ENCODE results near the gene UCKL1. TPM values are rescaled to one million over a fixed set of nuclear protein-coding genes. Genes with fewer than 3 reads are reported as not detected.

Gene UCKL1
- total RNA-seq, 1 donor, result 21.0 TPM

DNA sequence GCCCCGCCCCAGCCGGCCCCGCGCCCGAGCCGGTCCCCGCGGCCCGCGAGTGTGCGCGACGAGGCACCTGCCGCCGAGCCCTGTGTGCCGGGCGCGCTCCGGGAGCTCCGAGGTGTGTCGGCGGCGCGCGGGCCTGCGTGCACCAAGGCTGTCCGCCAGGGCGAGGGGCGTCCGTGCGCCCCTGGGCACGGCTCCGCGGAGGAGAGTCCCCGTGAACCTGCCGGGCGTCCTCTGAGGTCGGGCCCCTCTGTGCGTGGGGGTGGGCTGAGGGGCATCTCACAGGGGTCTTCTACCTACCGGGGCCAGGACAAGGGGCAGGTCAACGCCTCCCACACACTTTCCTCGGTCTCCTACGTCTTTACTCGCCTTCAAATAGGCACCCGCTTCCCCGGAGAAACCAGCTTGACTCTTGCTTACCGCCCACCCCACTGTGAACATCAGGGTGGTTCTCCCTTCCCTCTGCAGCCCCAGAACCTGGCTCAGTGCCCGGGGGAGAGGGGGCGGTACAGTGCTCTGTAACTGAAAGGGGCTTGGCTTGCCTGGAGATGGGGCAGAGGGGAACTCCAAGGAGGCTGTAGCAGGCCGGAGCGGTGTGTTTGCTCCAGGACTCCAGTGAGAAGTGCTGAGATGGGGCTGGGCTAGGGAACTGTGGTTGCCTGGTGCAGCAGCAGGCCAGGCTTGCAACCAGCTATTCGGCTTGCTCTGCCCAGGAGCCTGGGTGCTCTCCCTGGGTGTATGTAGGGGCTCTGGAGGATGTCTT, 23.5 kb upstream of the UCKL1 start, which contains the start of gene SAMD10:
Gene SAMD10 (minus strand): TSS at position 86 of the 760 bp plus-strand sequence. CDS start 175 bp downstream, outside the sequence.
- peaks cover 19% of the 10 kb centered on the region for H3K36me3 ChIP-seq (ENCODE audit: insufficient read depth, low read length)
- H2AFZ ChIP-seq (ENCODE audit: low read length), result peak within 1 kb of the TSS; percentile 94
- H3K27ac ChIP-seq (ENCODE audit: low read depth, low read length), result no peak within 1 kb of the TSS
- H3K27me3 ChIP-seq (ENCODE audit: insufficient read depth, low read length), result no peaks in the 10 kb centered on the region
- H3K4me2 ChIP-seq (ENCODE audit: insufficient read depth, low read length), result peak within 1 kb of the TSS; percentile 95
- peak within 1 kb of the TSS; percentile 98 for H3K4me3 ChIP-seq (ENCODE audit: insufficient read depth, low read length)
- peaks cover 31% of the 10 kb centered on the region for H3K79me2 ChIP-seq (ENCODE audit: insufficient read depth, low read length)
- no peak for TF ChIP-seq CTCF (IDR thresholded peaks at IDR 0.05; ENCODE audit: extremely low read depth, low read depth, low read length)
- DNase-seq (ENCODE audit: insufficient read length, low spot score, missing footprints), result peak; percentile 85
- H3K4me1 ChIP-seq (ENCODE audit: insufficient read depth, low read length), result peaks cover 35% of the 10 kb centered on the region
- H4K20me1 ChIP-seq (ENCODE audit: insufficient read depth, low read length), result peaks cover 11% of the 10 kb centered on the region
- no peaks in the 10 kb centered on the region for H3K9me3 ChIP-seq (ENCODE audit: low read depth, low read length)

GRCh38 chr20:63979229-63979556, 23.0 kb upstream of the UCKL1 start:
- peaks cover 11% of the 10 kb centered on the region for H4K20me1 ChIP-seq (ENCODE audit: insufficient read depth, low read length)
- peaks cover 35% of the 10 kb centered on the region for H3K4me1 ChIP-seq (ENCODE audit: insufficient read depth, low read length)
- H3K36me3 ChIP-seq (ENCODE audit: insufficient read depth, low read length), result peaks cover 14% of the 10 kb centered on the region
- peak overlapping the region; percentile 62 for H2AFZ ChIP-seq (ENCODE audit: low read length)
- no peak for TF ChIP-seq CTCF (IDR thresholded peaks at IDR 0.05; ENCODE audit: extremely low read depth, low read depth, low read length)
- no peaks in the 10 kb centered on the region for H3K27me3 ChIP-seq (ENCODE audit: insufficient read depth, low read length)
- peaks cover 26% of the 10 kb centered on the region for H3K79me2 ChIP-seq (ENCODE audit: insufficient read depth, low read length)
- peak overlapping the region; percentile 86 for H3K4me2 ChIP-seq (ENCODE audit: insufficient read depth, low read length)
- no peak overlapping the region for H3K27ac ChIP-seq (ENCODE audit: low read depth, low read length)
- DNase-seq (ENCODE audit: insufficient read length, low spot score, missing footprints), result no peak
- peak overlapping the region; percentile 72 for H3K4me3 ChIP-seq (ENCODE audit: insufficient read depth, low read length)
- H3K9me3 ChIP-seq (ENCODE audit: low read depth, low read length), result no peaks in the 10 kb centered on the region

GRCh38 chr20:63978319-63979228, 22.4 kb upstream of the UCKL1 start:
- TF ChIP-seq CTCF (IDR thresholded peaks at IDR 0.05; ENCODE audit: extremely low read depth, low read depth, low read length), result no peak
- DNase-seq (ENCODE audit: insufficient read length, low spot score, missing footprints), result peak; percentile 90
- H3K4me2 ChIP-seq (ENCODE audit: insufficient read depth, low read length), result peak overlapping the region; percentile 86

More at GRCh38 chr20:63978319-63979228, 22.4 kb upstream of the UCKL1 start:
- no peaks in the 10 kb centered on the region for H3K9me3 ChIP-seq (ENCODE audit: low read depth, low read length)
- peaks cover 8% of the 10 kb centered on the region for H3K36me3 ChIP-seq (ENCODE audit: insufficient read depth, low read length)
- H3K4me1 ChIP-seq (ENCODE audit: insufficient read depth, low read length), result peaks cover 35% of the 10 kb centered on the region
- H4K20me1 ChIP-seq (ENCODE audit: insufficient read depth, low read length), result peaks cover 11% of the 10 kb centered on the region
- peak overlapping the region; percentile 62 for H2AFZ ChIP-seq (ENCODE audit: low read length)
- peaks cover 24% of the 10 kb centered on the region for H3K79me2 ChIP-seq (ENCODE audit: insufficient read depth, low read length)
- no peaks in the 10 kb centered on the region for H3K27me3 ChIP-seq (ENCODE audit: insufficient read depth, low read length)
- H3K27ac ChIP-seq (ENCODE audit: low read depth, low read length), result no peak overlapping the region
- peak overlapping the region; percentile 72 for H3K4me3 ChIP-seq (ENCODE audit: insufficient read depth, low read length)
